GM13977 (cell line): ENCODE measurements around the gene KLB.
"Not testable (repeated sequence)": the region's sequence is repeated elsewhere in the genome, so short reads cannot be mapped to it uniquely, and the experiment has no call there.

ENCODE experiments used
- DNase-seq: peaks from one replicate; pipeline ENCODE4 v3.0.0; 2012; ENCODE audit warnings: low spot score
- CTCF ChIP-seq: IDR thresholded peaks from 2 replicates; pipeline ENCODE4 v1.5.1; 2012; ENCODE audit warnings: mild to moderate bottlenecking, control low read depth; ENCODE audit not compliant: insufficient read depth; ENCODE audit errors: extremely low read depth, missing control alignments
- in situ Hi-C: fragments of 300-500 bp; cut with MboI; formaldehyde crosslinking; loops from one replicate; pipeline ENCODE4 v1.12.0; 2022; ENCODE audit warnings: low sequenced_read_pairs, low pct_unique_long_range_greater_than_20kb, mixed read lengths, inconsistent platforms; ENCODE audit not compliant: unreplicated experiment

The KLB gene

GRCh38 chr4:39390603-39391002 lies 16.1 kb upstream of the KLB start:
- DNase-seq, result no peak
- in situ Hi-C loops, result no loop called here
- no peak for TF ChIP-seq CTCF

GRCh38 chr4:39394706-39395105 lies 12.0 kb upstream of the KLB start:
- TF ChIP-seq CTCF, result no peak
- in situ Hi-C loops, result no loop called here
- no peak for DNase-seq

GRCh38 chr4:39401640-39402039 lies 5.1 kb upstream of the KLB start:
- in situ Hi-C loops, DNase-seq: not testable (repeated sequence)

- in situ Hi-C loops, result no loop called here
Observed at GRCh38 chr4:39407584-39407885, 805 bp downstream of the KLB start.

GRCh38 chr4:39410415-39410814 lies 3.7 kb downstream of the KLB start:
- no peak for DNase-seq
- peak; percentile 13 for TF ChIP-seq CTCF
- in situ Hi-C loops, result no loop called here

More at GRCh38 chr4:39407584-39407885, 805 bp downstream of the KLB start:
- no peak for TF ChIP-seq CTCF
- DNase-seq, result no peak

- in situ Hi-C loops, DNase-seq: not testable (repeated sequence)
Observed at GRCh38 chr4:39411561-39411960, 4.8 kb downstream of the KLB start.

GRCh38 chr4:39415678-39416283 lies 9.1 kb downstream of the KLB start:
- no peak for DNase-seq
- in situ Hi-C loops, result no loop called here
- TF ChIP-seq CTCF, result no peak

GRCh38 chr4:39422247-39422646 lies 15.5 kb downstream of the KLB start:
- no peak for DNase-seq
- no peak for TF ChIP-seq CTCF
- in situ Hi-C loops, result no loop called here

- DNase-seq, result not testable (repeated sequence)
- in situ Hi-C loops, result loop anchor here (25.0 kb wide), 1 partner anchor 538 kb away; no protein-coding TSS in a partner anchor
Observed at GRCh38 chr4:39425297-39425696, 18.6 kb downstream of the KLB start.
